ENCODE results near the gene ABLIM2. TPM values are rescaled to one million over a fixed set of nuclear protein-coding genes. Genes with fewer than 3 reads are reported as not detected.

The ABLIM2 gene
- polyA plus RNA-seq, 3 donors = 0.21 TPM; not detected in 2

DNA sequence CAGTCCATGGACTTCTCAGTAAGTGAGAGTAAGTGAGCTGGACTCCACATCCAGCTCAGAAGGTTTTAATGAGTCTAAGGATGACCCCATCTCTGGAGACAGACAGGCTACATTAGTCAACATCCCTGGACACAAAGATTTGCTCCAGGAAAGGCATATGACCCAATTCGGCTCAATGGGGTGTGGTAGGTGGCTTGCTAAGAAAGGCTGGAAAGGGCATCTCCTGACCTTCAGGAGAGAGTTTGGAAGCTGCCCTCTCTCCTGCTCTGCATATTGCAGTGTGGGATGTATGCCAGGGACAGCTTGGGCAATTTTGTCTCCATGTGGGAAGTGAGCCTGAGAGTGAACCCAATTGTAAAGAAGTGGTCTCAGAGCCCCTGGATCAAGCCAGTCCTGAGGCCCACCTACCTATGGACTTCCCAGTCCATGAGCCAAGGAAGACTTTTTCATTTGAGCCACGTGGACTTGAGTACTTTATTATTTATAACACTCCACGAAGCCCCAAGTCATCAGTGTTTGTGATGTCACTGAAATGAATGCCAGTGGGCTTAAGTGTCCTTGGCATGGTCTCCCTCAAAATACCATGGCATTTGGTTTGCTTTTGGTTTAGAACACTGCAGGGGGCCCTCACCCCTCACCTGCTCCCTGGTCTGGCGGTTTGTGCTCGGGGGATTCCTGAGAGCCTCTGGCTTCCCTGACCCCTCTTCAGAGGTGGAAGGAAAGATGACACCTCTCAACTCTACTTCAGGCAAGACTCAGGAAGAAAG lies 10.4 kb upstream of the ABLIM2 start:
- Mint-ChIP-seq H3K4me3 (no peak overlapping the region), H3K4me1 (peaks cover 33% of the 10 kb centered on the region), H3K27ac (peak overlapping the region in 4 of 7 donors; percentile 93 to 95 (median 94)), H3K36me3 (no peaks in the 10 kb centered on the region), H3K9me3 (peaks cover 8 to 20% (median 12%) of the 10 kb centered on the region in 7 donors), H3K27me3 (ENCODE audit: low read depth in 3 of 3) (peaks cover 15 to 20% (median 15%) of the 10 kb centered on the region in 3 donors)
- Histone ChIP-seq H3K9me3 (replicated peaks in 1 of 2; ENCODE audit: control insufficient read depth in 1 of 2, insufficient read depth in 1 of 2, low read length in 2 of 2) (peaks cover 6 to 9% of the 10 kb centered on the region in 2 donors), H3K4me1 (ENCODE audit: control insufficient read depth in 1 of 2, insufficient read depth in 2 of 2, low read length in 2 of 2) (peaks cover 31 to 40% of the 10 kb centered on the region in 2 donors), H3K27me3 (ENCODE audit: control insufficient read depth in 2 of 2, insufficient read depth in 2 of 2, low read length in 2 of 2) (no peaks in the 10 kb centered on the region), H3K4me2 (replicated peaks; ENCODE audit: extremely low read depth, low read length, poor library complexity, severe bottlenecking) (no peak overlapping the region), H3K4me3 (replicated peaks in 1 of 3; ENCODE audit: low read depth in 2 of 3, low read length in 3 of 3) (no peak overlapping the region), H3K27ac (ENCODE audit: low read depth in 1 of 2, low read length in 2 of 2) (peak overlapping the region; percentile 54 to 71), H4K20me1 (ENCODE audit: insufficient read depth, low read length) (no peaks in the 10 kb centered on the region), H3K36me3 (replicated peaks in 1 of 2; ENCODE audit: control insufficient read depth in 1 of 2, insufficient read depth in 2 of 2, low read length in 2 of 2) (no peaks in the 10 kb centered on the region), H2AFZ (ENCODE audit: insufficient read depth, low read depth, low read length, poor library complexity, severe bottlenecking) (no peak overlapping the region), H3K79me2 (ENCODE audit: insufficient read depth, low read length) (no peaks in the 10 kb centered on the region), H3K9ac (ENCODE audit: insufficient read depth, low read length, poor library complexity, severe bottlenecking) (no peak overlapping the region)
- DNase-seq = no peak
- no CpG with 5 or more reads among the region's 5 CpGs for WGBS (ENCODE audit: insufficient coverage)
- intact Hi-C loops (cut with micrococcal nuclease) = no loop called here
- TF ChIP-seq, protein P1, sequence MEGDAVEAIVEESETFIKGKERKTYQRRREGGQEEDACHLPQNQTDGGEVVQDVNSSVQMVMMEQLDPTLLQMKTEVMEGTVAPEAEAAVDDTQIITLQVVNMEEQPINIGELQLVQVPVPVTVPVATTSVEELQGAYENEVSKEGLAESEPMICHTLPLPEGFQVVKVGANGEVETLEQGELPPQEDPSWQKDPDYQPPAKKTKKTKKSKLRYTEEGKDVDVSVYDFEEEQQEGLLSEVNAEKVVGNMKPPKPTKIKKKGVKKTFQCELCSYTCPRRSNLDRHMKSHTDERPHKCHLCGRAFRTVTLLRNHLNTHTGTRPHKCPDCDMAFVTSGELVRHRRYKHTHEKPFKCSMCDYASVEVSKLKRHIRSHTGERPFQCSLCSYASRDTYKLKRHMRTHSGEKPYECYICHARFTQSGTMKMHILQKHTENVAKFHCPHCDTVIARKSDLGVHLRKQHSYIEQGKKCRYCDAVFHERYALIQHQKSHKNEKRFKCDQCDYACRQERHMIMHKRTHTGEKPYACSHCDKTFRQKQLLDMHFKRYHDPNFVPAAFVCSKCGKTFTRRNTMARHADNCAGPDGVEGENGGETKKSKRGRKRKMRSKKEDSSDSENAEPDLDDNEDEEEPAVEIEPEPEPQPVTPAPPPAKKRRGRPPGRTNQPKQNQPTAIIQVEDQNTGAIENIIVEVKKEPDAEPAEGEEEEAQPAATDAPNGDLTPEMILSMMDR (IDR thresholded peaks at IDR 0.05) = no peak

DNA sequence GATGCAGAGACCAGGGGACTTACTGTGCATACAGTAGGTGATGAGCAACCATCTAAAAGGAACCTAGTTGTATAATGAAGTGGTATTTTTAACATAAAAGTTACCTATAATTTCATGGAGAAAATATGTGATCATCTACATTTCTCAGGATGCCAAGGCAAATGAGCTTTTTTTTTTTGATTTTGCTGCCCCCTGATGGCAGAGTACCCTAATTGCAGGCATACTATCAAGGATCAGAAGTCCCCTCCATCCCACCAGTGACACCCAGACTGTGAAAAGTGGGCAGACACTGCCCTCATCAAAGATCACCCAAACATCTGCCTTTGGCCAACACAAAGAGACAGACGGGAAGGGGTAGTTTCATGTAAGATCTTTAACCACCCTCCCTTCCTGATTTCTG lies 9.6 kb upstream of the ABLIM2 start:
- H4K20me1 ChIP-seq (ENCODE audit: insufficient read depth, low read length) = no peaks in the 10 kb centered on the region
- TF ChIP-seq, protein P1 (IDR thresholded peaks at IDR 0.05) = peak; percentile 84
- H3K27ac ChIP-seq (ENCODE audit: low read depth in 1 of 2, low read length in 2 of 2) = peak overlapping the region; percentile 54 to 71
- no peaks in the 10 kb centered on the region for H3K27me3 ChIP-seq (ENCODE audit: control insufficient read depth in 2 of 2, insufficient read depth in 2 of 2, low read length in 2 of 2)
- WGBS (ENCODE audit: insufficient coverage) = no CpG with 5 or more reads among the region's 1 CpG
- DNase-seq = no peak
- H2AFZ ChIP-seq (ENCODE audit: insufficient read depth, low read depth, low read length, poor library complexity, severe bottlenecking) = no peak overlapping the region
- Mint-ChIP-seq H3K4me1 (peaks cover 33% of the 10 kb centered on the region), H3K36me3 (no peaks in the 10 kb centered on the region), H3K27me3 (ENCODE audit: low read depth in 3 of 3) (peaks cover 15 to 20% (median 20%) of the 10 kb centered on the region in 3 donors), H3K4me3 (peak overlapping the region in 1 of 2 donors; percentile 77), H3K9me3 (peaks cover 8 to 20% (median 12%) of the 10 kb centered on the region in 7 donors), H3K27ac (peak overlapping the region; percentile 81 to 95 (median 94))
- peak overlapping the region in 1 of 3 experiments; percentile 55 for H3K4me3 ChIP-seq (replicated peaks in 1 of 3; ENCODE audit: low read depth in 2 of 3, low read length in 3 of 3)
- no peaks in the 10 kb centered on the region for H3K36me3 ChIP-seq (replicated peaks in 1 of 2; ENCODE audit: control insufficient read depth in 1 of 2, insufficient read depth in 2 of 2, low read length in 2 of 2)
- H3K79me2 ChIP-seq (ENCODE audit: insufficient read depth, low read length) = no peaks in the 10 kb centered on the region
- peaks cover 31 to 40% of the 10 kb centered on the region in 2 donors for H3K4me1 ChIP-seq (ENCODE audit: control insufficient read depth in 1 of 2, insufficient read depth in 2 of 2, low read length in 2 of 2)
- H3K9ac ChIP-seq (ENCODE audit: insufficient read depth, low read length, poor library complexity, severe bottlenecking) = no peak overlapping the region
- intact Hi-C loops (cut with micrococcal nuclease) = no loop called here
- H3K9me3 ChIP-seq (replicated peaks in 1 of 2; ENCODE audit: control insufficient read depth in 1 of 2, insufficient read depth in 1 of 2, low read length in 2 of 2) = peaks cover 6 to 9% of the 10 kb centered on the region in 2 donors
- H3K4me2 ChIP-seq (replicated peaks; ENCODE audit: extremely low read depth, low read length, poor library complexity, severe bottlenecking) = peak overlapping the region; percentile 62
